Keratinocyte (primary cell): ENCODE data around the gene RUNX1. TPM values are rescaled to one million over a fixed set of nuclear protein-coding genes. Genes with fewer than 3 reads are reported as not detected.

Experiments
- DNase-seq: peaks from one replicate; pipeline ENCODE4 v3.0.0-alpha.2; 2011; ENCODE audit warnings: low read depth, missing footprints, low spot score
- FAIRE-seq: peaks from 2 replicates; lab custom pipeline; 2011; peaks lifted over from hg19 to GRCh38; lab: Jason Lieb, UNC
- H2AFZ ChIP-seq: 2 replicates; pipeline ENCODE4 v1.6.0; 2012; ENCODE audit warnings: low read length, control low read depth, inconsistent platforms; ENCODE audit not compliant: control insufficient read depth
- H3K27ac ChIP-seq: 2 replicates; pipeline ENCODE4 v1.5.1; 2011; ENCODE audit warnings: low read length; ENCODE audit not compliant: control insufficient read depth, insufficient read depth
- H3K27me3 ChIP-seq: 3 replicates; pipeline ENCODE4 v1.6.0; 2011; ENCODE audit warnings: low read length; ENCODE audit not compliant: control insufficient read depth, insufficient read depth; ENCODE audit errors: extremely low read depth
- H3K36me3 ChIP-seq, 2 experiments: 2 replicates in 1 of 2; 3 replicates in 1 of 2; pipeline ENCODE4 v1.5.1; 2011; ENCODE audit warnings: low read length in 2 of 2, mild to moderate bottlenecking in 1 of 2; ENCODE audit not compliant: control insufficient read depth in 2 of 2, insufficient read depth in 2 of 2; ENCODE audit errors: extremely low read depth in 1 of 2
- H3K4me1 ChIP-seq: 3 replicates; pipeline ENCODE4 v1.5.1; 2011; ENCODE audit warnings: low read length; ENCODE audit not compliant: control insufficient read depth, insufficient read depth; ENCODE audit errors: extremely low read depth
- H3K4me2 ChIP-seq: 3 replicates; pipeline ENCODE4 v1.6.0; 2011; ENCODE audit warnings: low read depth, low read length; ENCODE audit not compliant: control insufficient read depth, insufficient read depth; ENCODE audit errors: extremely low read depth
- H3K4me3 ChIP-seq, 3 experiments: fragments of 200-600 bp in 1 of 3; sonication (generic) in 1 of 3; 2 replicates in 2 of 3; 3 replicates in 1 of 3; pipeline ENCODE4 v1.5.1; 2011 to 2016; ENCODE audit warnings: low read length in 3 of 3, mild to moderate bottlenecking in 3 of 3, control low read depth in 2 of 3, inconsistent platforms in 1 of 3, low read depth in 1 of 3, mixed read lengths in 1 of 3, mixed run types in 1 of 3, moderate library complexity in 1 of 3; ENCODE audit not compliant: control insufficient read depth in 2 of 3, insufficient read depth in 2 of 3; ENCODE audit errors: extremely low read depth in 1 of 3
- H3K79me2 ChIP-seq: 2 replicates; pipeline ENCODE4 v1.6.0; 2012; ENCODE audit warnings: low read length; ENCODE audit not compliant: control insufficient read depth, insufficient read depth
- H3K9ac ChIP-seq: 3 replicates; pipeline ENCODE4 v1.6.0; 2011; ENCODE audit warnings: low read length; ENCODE audit not compliant: control insufficient read depth, insufficient read depth; ENCODE audit errors: extremely low read depth
- H3K9me1 ChIP-seq: 3 replicates; pipeline ENCODE4 v1.6.0; 2011; ENCODE audit warnings: low read length; ENCODE audit not compliant: control insufficient read depth, insufficient read depth; ENCODE audit errors: extremely low read depth
- H3K9me3 ChIP-seq: 2 replicates; pipeline ENCODE4 v1.5.1; 2012; ENCODE audit warnings: low read depth, low read length; ENCODE audit not compliant: control insufficient read depth
- H4K20me1 ChIP-seq: 3 replicates; pipeline ENCODE4 v1.6.0; 2011; ENCODE audit warnings: low read length; ENCODE audit not compliant: control insufficient read depth, insufficient read depth; ENCODE audit errors: extremely low read depth
- EZH2 ChIP-seq: IDR thresholded peaks from one replicate; pipeline ENCODE4 v1.6.1; 2012; ENCODE audit warnings: inconsistent platforms, mild to moderate bottlenecking, low read length, moderate library complexity
- dilution Hi-C: fragments of 300-500 bp; cut with MboI; formaldehyde crosslinking; loops from one replicate; pipeline ENCODE4 v1.7.0; 2020; ENCODE audit warnings: low sequenced_read_pairs; ENCODE audit not compliant: extremely low pct_ligation_motif_present
- polyA plus RNA-seq, 5 experiments: library from polyadenylated mRNA; depleted of rRNA in 3 of 5; stranded (reverse) in 3 of 5; stranded (forward) in 1 of 5; unstranded in 1 of 5; fragments of >200 nt; gene quantifications; 1 replicate in 1 of 5; 2 replicates in 3 of 5; 3 replicates in 1 of 5; pipeline versions ENCODE4 v1.2.1 to v1.2.3, GENCODE V29; 2011 to 2012; ENCODE audit warnings: missing spikeins in 2 of 5, low read depth in 1 of 5, low replicate concordance in 1 of 5
- TF ChIP-seq, protein P1 (sequence below), 3 experiments: IDR thresholded peaks in 1 of 3; conservative IDR thresholded peaks in 1 of 3; optimal IDR thresholded peaks in 1 of 3; 2 replicates in 2 of 3; 3 replicates in 1 of 3; pipeline versions ENCODE3 to v1.5.1; 2011; ENCODE audit warnings: low read length in 3 of 3, mild to moderate bottlenecking in 3 of 3, moderate library complexity in 2 of 3, control low read depth in 1 of 3, inconsistent platforms in 1 of 3; ENCODE audit not compliant: insufficient read depth in 2 of 3; ENCODE audit errors: extremely low read depth in 1 of 3

RUNX1 gene
- polyA plus RNA-seq, 1 donor (not counting 4 experiments of a cell fraction or from before 2014, with no cell fraction given) = 44.9 TPM

DNA sequence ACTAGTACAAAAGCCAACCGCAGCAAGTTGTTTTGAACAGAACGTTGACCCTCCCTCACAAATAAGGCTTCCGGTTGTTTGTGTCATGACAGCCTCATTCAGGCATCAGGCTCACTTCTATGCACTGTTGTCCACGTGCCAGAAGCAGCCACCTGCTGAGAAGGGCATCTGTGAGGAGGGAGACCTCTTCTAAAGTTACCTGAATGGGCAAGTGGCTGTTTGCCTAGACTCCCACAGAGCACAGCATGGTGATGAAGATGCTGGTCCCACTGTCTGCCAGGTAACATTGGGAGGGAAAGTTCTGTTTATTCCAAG, 204.2 kb downstream of the RUNX1 start:
- Histone ChIP-seq H3K79me2 (peaks cover 64% of the 10 kb centered on the region), H3K27me3 (no peaks in the 10 kb centered on the region), H3K9me1 (peaks cover 20% of the 10 kb centered on the region), H3K4me2 (peak overlapping the region; percentile 62), H3K9ac (peak overlapping the region; percentile 55), H3K4me1 (peaks cover 45% of the 10 kb centered on the region), H2AFZ (no peak overlapping the region), H3K27ac (peak overlapping the region; percentile 70), H3K4me3 (no peak overlapping the region), H4K20me1 (peaks cover 56% of the 10 kb centered on the region), H3K9me3 (no peaks in the 10 kb centered on the region), H3K36me3 (peaks cover 39 to 52% of the 10 kb centered on the region in 2 experiments)
- TF ChIP-seq EZH2 = no peak
- TF ChIP-seq, protein P1, sequence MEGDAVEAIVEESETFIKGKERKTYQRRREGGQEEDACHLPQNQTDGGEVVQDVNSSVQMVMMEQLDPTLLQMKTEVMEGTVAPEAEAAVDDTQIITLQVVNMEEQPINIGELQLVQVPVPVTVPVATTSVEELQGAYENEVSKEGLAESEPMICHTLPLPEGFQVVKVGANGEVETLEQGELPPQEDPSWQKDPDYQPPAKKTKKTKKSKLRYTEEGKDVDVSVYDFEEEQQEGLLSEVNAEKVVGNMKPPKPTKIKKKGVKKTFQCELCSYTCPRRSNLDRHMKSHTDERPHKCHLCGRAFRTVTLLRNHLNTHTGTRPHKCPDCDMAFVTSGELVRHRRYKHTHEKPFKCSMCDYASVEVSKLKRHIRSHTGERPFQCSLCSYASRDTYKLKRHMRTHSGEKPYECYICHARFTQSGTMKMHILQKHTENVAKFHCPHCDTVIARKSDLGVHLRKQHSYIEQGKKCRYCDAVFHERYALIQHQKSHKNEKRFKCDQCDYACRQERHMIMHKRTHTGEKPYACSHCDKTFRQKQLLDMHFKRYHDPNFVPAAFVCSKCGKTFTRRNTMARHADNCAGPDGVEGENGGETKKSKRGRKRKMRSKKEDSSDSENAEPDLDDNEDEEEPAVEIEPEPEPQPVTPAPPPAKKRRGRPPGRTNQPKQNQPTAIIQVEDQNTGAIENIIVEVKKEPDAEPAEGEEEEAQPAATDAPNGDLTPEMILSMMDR (optimal IDR thresholded peaks at IDR 0.05 in 1 of 3, IDR thresholded peaks at IDR 0.05 in 1 of 3, conservative IDR thresholded peaks at IDR 0.05 in 1 of 3; ENCODE audit: extremely low read depth in 1 of 3, insufficient read depth in 2 of 3, low read length in 3 of 3) = no peak
- DNase-seq (no peak), FAIRE-seq (no peak)
- dilution Hi-C loops = no loop called here

DNA sequence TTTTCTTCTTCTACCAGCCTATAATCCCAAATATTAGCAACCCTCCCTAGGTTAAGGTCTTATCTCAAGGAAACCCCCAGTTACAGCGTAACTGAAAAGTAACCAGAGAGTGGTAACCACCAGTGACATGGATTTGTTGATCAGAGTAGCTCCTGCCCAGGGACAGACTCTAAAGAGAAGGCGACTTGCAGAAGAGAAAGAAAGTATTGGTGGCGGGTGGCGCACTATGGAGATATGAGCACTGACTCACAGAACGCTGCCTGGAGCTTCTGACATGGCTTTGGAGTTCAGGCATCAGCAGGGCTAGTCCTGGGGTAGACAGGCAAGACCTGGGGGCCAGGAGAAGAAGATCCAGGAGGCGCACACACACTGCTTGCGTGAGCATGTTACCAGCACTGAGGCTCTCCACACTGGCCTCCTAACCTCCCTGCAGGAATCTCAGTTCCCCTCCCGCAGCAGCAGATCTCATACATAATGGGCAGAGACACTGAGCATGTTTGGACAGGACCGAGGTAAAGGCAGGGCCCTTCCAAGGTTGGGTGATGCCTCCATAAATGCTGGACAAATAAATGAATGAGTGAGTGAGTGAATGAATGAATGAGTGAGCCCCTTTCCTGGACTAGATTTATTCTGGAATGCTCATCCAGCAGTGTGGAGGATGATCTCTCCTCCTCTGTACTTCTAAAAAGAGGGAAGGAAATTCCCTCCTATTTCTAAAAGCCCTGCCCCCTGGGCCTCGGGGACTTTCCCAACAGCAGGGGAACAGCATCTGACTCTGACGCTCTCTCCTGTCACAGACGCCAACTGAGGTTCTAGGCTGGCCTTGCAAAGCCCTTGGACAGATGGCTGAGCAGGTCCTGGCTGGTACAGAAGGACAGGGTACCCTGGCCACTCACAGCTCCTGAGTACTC, 204.8 kb downstream of the RUNX1 start:
- dilution Hi-C loops = no loop called here
- Histone ChIP-seq H3K27ac (peak overlapping the region; percentile 70), H3K9me3 (no peaks in the 10 kb centered on the region), H3K4me1 (peaks cover 45% of the 10 kb centered on the region), H2AFZ (no peak overlapping the region), H3K4me2 (peak overlapping the region; percentile 62), H3K9ac (peak overlapping the region; percentile 55), H3K27me3 (no peaks in the 10 kb centered on the region), H3K36me3 (peaks cover 45 to 59% of the 10 kb centered on the region in 2 experiments), H3K9me1 (peaks cover 20% of the 10 kb centered on the region), H4K20me1 (peaks cover 59% of the 10 kb centered on the region), H3K4me3 (no peak overlapping the region), H3K79me2 (peaks cover 70% of the 10 kb centered on the region)
- TF ChIP-seq, protein P1 (optimal IDR thresholded peaks at IDR 0.05 in 1 of 3, IDR thresholded peaks at IDR 0.05 in 1 of 3, conservative IDR thresholded peaks at IDR 0.05 in 1 of 3; ENCODE audit: extremely low read depth in 1 of 3, insufficient read depth in 2 of 3, low read length in 3 of 3) = no peak
- no peak for TF ChIP-seq EZH2
- DNase-seq (no peak), FAIRE-seq (peak; percentile 75)
